ENCODE results near the gene CHAD. TPM values are rescaled to one million over a fixed set of nuclear protein-coding genes. Genes with fewer than 3 reads are reported as not detected.
A peak's percentile ranks its signal among the peaks of the same experiment; 100 is the strongest.

The CHAD gene
- total and polyA plus RNA-seq, 2 of the 13 experiments (the other 11 are each of a cell fraction or from before 2014, with no cell fraction given): 1.4 TPM; not detected in 1

DNA sequence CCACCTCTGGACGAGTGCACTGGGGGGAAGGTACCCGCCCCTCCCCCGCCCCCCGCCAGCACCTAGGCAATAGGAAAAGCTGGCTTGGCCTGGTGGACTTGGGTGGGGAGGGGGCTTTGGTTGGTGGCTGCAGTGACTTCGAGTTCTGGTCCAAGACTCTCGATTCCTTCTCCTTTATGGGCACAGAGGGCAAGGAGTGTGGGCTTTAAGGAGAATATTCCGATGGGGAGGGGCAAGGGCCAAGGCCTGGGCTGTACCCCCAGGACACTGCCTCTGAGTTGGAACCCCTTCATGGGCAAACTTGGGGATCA lies 42.3 kb downstream of the CHAD start:
- Histone ChIP-seq H3K79me2 (ENCODE audit: insufficient read depth, low read length) (peaks cover 33% of the 10 kb centered on the region), H3K4me2 (ENCODE audit: low read depth, low read length) (peak overlapping the region; percentile 99), H3K4me3 (replicated peaks in 1 of 3; ENCODE audit: insufficient read depth in 1 of 3, low read depth in 2 of 3, low read length in 3 of 3) (peak overlapping the region; percentile 74 to 91 (median 90)), H4K20me1 (ENCODE audit: insufficient read depth, low read length) (no peaks in the 10 kb centered on the region), H2AFZ (ENCODE audit: low read length) (no peak overlapping the region), H3K9me3 (ENCODE audit: low read length) (no peaks in the 10 kb centered on the region), H3K36me3 (replicated peaks in 1 of 2; ENCODE audit: control insufficient read depth in 1 of 2, insufficient read depth in 2 of 2, low read length in 2 of 2) (no peaks in the 10 kb centered on the region), H3K9ac (ENCODE audit: insufficient read depth, low read depth, low read length) (peak overlapping the region; percentile 84), H3K27me3 (ENCODE audit: control insufficient read depth in 1 of 2, insufficient read depth in 2 of 2, low read length in 2 of 2) (no peaks in the 10 kb centered on the region; a peak in 1 of 5 replicates), H3K4me1 (ENCODE audit: insufficient read depth, low read length) (peaks cover 92% of the 10 kb centered on the region), H3K27ac (ENCODE audit: extremely low read length, insufficient read depth, low read length) (peak overlapping the region; percentile 83)
- intact Hi-C loops (cut with micrococcal nuclease; ENCODE audit: unreplicated experiment): no loop called here
- ChIA-PET POLR2A (interaction anchor here (0.6 to 5.6 kb wide), 10 partner anchors 9 to 293 kb away, joined by 3 to 99 read pairs (median 4); partner anchors contain the start of genes LRRC59, LUC7L3 and RSAD1), CTCF (ENCODE audit: low intra/inter-chr PET ratio, low total read pairs) (interaction anchor here (1.5 to 4.1 kb wide), 2 partner anchors 29 to 52 kb away, joined by 6 to 20 read pairs; partner anchors contain the start of gene RSAD1)
- no peak for FAIRE-seq
- in situ Hi-C loops (cut with HindIII; ENCODE audit: extremely low pct_ligation_motif_present, low pct_unique_long_range_greater_than_20kb): no loop called here
- BruUV-seq (replicated peaks): no TSS peak
- 2% methylated on average over 7 of the region's 7 CpGs for WGBS (ENCODE audit: low lambda C conversion rate)
- no peak; the same call in 2 of the 3 replicates for ATAC-seq
- DNase-seq (ENCODE audit: low spot score): no peak
- no peak for TF ChIP-seq KIAA2018 (CRISPR knock-in tag; IDR thresholded peaks at IDR 0.05; ENCODE audit: borderline replicate concordance)
- TF ChIP-seq, protein P1, sequence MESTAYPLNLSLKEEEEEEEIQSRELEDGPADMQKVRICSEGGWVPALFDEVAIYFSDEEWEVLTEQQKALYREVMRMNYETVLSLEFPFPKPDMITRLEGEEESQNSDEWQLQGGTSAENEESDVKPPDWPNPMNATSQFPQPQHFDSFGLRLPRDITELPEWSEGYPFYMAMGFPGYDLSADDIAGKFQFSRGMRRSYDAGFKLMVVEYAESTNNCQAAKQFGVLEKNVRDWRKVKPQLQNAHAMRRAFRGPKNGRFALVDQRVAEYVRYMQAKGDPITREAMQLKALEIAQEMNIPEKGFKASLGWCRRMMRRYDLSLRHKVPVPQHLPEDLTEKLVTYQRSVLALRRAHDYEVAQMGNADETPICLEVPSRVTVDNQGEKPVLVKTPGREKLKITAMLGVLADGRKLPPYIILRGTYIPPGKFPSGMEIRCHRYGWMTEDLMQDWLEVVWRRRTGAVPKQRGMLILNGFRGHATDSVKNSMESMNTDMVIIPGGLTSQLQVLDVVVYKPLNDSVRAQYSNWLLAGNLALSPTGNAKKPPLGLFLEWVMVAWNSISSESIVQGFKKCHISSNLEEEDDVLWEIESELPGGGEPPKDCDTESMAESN (CRISPR knock-in tag; conservative IDR thresholded peaks at IDR 0.05): no peak
- TF ChIP-seq ZNF619 (CRISPR knock-in tag; IDR thresholded peaks at IDR 0.05): 0 out of 2 replicates have a peak, but pooled peaks have one; percentile 7
- TF ChIP-seq PRDM15 (CRISPR knock-in tag; IDR thresholded peaks at IDR 0.05): peak; percentile 78
- no peak for TF ChIP-seq ELF3 (CRISPR knock-in tag; IDR thresholded peaks at IDR 0.05)
- TF ChIP-seq ZNF136 (CRISPR knock-in tag; IDR thresholded peaks at IDR 0.05; ENCODE audit: low read depth): no peak
- TF ChIP-seq ZBTB21 (CRISPR knock-in tag; IDR thresholded peaks at IDR 0.05): no peak
- no peak for TF ChIP-seq MAZ (IDR thresholded peaks at IDR 0.05; ENCODE audit: borderline replicate concordance, low read depth, low read length)
- peak; percentile 17; the same call in 1 of the 2 replicates for TF ChIP-seq MAZ (CRISPR knock-in tag; IDR thresholded peaks at IDR 0.05; ENCODE audit: low read depth)
- TF ChIP-seq MXD1 (CRISPR knock-in tag; IDR thresholded peaks at IDR 0.05): no peak
